Neural cell (in vitro differentiated cells): ENCODE data around the gene DHRS12. TPM values are rescaled to one million over a fixed set of nuclear protein-coding genes. Genes with fewer than 3 reads are reported as not detected.

Source experiments
- H2AFZ ChIP-seq: fragments of 200-600, 300-800 bp; sonication (generic), shearing (Covaris generic); 2 replicates; pipeline ENCODE4 v1.6.0; 2014; ENCODE audit warnings: low read depth, mild to moderate bottlenecking, antibody characterized with exemption, low read length, moderate library complexity
- H3F3A ChIP-seq: fragments of 200-600 bp; shearing (Covaris generic); 2 replicates; pipeline ENCODE4 v1.6.1; 2016; ENCODE audit warnings: mild to moderate bottlenecking, moderate library complexity, mixed read lengths, antibody characterized with exemption, low read length; ENCODE audit not compliant: insufficient read depth, poor library complexity, severe bottlenecking
- H3K27ac ChIP-seq: fragments of 200-600, 300-800 bp; sonication (generic), shearing (Covaris generic); 2 replicates; pipeline ENCODE4 v1.5.1; 2014; ENCODE audit warnings: mild to moderate bottlenecking, low read length, moderate library complexity
- H3K27me3 ChIP-seq: fragments of 300-800, 200-600 bp; sonication (generic), shearing (Covaris generic); 2 replicates; pipeline ENCODE4 v1.6.0; 2014; ENCODE audit warnings: mild to moderate bottlenecking, low read depth, low read length, moderate library complexity; ENCODE audit not compliant: insufficient read depth
- H3K36me3 ChIP-seq: fragments of 300-800, 200-600 bp; sonication (generic), shearing (Covaris generic); 2 replicates; pipeline ENCODE4 v1.5.1; 2014; ENCODE audit warnings: mild to moderate bottlenecking, antibody characterized with exemption, low read length, moderate library complexity; ENCODE audit not compliant: insufficient read depth
- H3K4me2 ChIP-seq: fragments of 300-800, 200-600 bp; sonication (generic), shearing (Covaris generic); 2 replicates; pipeline ENCODE4 v1.6.0; 2014; ENCODE audit warnings: mild to moderate bottlenecking, low read length
- H3K4me3 ChIP-seq: fragments of 300-800, 200-600 bp; sonication (generic), shearing (Covaris generic); 2 replicates; pipeline ENCODE4 v1.5.1; 2014; ENCODE audit warnings: mild to moderate bottlenecking, low read length, moderate library complexity
- H3K79me2 ChIP-seq: fragments of 200-600 bp; shearing (Covaris generic); replicated peaks from 2 replicates; pipeline ENCODE4 v1.6.0; 2014; ENCODE audit warnings: mild to moderate bottlenecking, low read length, moderate library complexity; ENCODE audit not compliant: insufficient read depth
- H3K9ac ChIP-seq: fragments of 300-800, 200-600 bp; sonication (generic), shearing (Covaris generic); 2 replicates; pipeline ENCODE4 v1.6.1; 2016; ENCODE audit warnings: mild to moderate bottlenecking, low read length, mixed read lengths
- H3K9me2 ChIP-seq: fragments of 200-600 bp; shearing (Covaris generic); 2 replicates; pipeline ENCODE4 v1.6.1; 2016; ENCODE audit warnings: mild to moderate bottlenecking, low read length, mixed read lengths; ENCODE audit not compliant: insufficient read depth
- H3K9me3 ChIP-seq: fragments of 200-600, 300-800 bp; sonication (generic), shearing (Covaris generic); 2 replicates; pipeline ENCODE4 v1.6.1; 2016; ENCODE audit warnings: mild to moderate bottlenecking, mixed run types, low read length, moderate library complexity, mixed read lengths
- H4K20me1 ChIP-seq: fragments of 200-600 bp; shearing (Covaris generic); 2 replicates; pipeline ENCODE4 v1.6.1; 2016; ENCODE audit warnings: mild to moderate bottlenecking, mixed run types; ENCODE audit not compliant: insufficient read depth
- EP300 ChIP-seq: fragments of 450-650 bp; conservative IDR thresholded peaks from 2 replicates; pipeline ENCODE4 v1.6.1; 2014; ENCODE audit warnings: antibody characterized with exemption, mild to moderate bottlenecking, moderate library complexity; ENCODE audit not compliant: poor library complexity, severe bottlenecking
- EZH2 ChIP-seq: fragments of 200-600, 300-800 bp; shearing (Covaris generic), sonication (generic); IDR thresholded peaks from 2 replicates; pipeline ENCODE4 v1.6.1; 2014; ENCODE audit warnings: antibody characterized with exemption, low read length, borderline replicate concordance, mild to moderate bottlenecking; ENCODE audit not compliant: insufficient read depth, poor library complexity, severe bottlenecking
- MXI1 ChIP-seq: fragments of 450-650 bp; conservative IDR thresholded peaks from 2 replicates; pipeline ENCODE4 v1.6.1; 2014; ENCODE audit warnings: antibody characterized with exemption, mild to moderate bottlenecking; ENCODE audit not compliant: poor library complexity, severe bottlenecking
- POLR2AphosphoS5 ChIP-seq: IDR thresholded peaks from 2 replicates; pipeline ENCODE4 v1.6.1; 2012
- RAD21 ChIP-seq: fragments of 450-650 bp; conservative IDR thresholded peaks from 2 replicates; pipeline ENCODE4 v1.6.1; 2014; ENCODE audit warnings: antibody characterized with exemption, mild to moderate bottlenecking, moderate library complexity
- SMC3 ChIP-seq: fragments of 450-650 bp; conservative IDR thresholded peaks from 2 replicates; pipeline ENCODE4 v1.6.1; 2014; ENCODE audit warnings: antibody characterized with exemption, mild to moderate bottlenecking, moderate library complexity; ENCODE audit not compliant: poor library complexity
- TAF1 ChIP-seq: IDR thresholded peaks from 2 replicates; pipeline ENCODE4 v1.6.1; 2012; ENCODE audit warnings: low read depth
- polyA plus RNA-seq: library from polyadenylated mRNA; depleted of rRNA; stranded (reverse); fragments of >200 nt; gene quantifications from 2 replicates; pipeline ENCODE4 v1.2.3, GENCODE V29; 2014
- TF ChIP-seq, protein P1 (sequence below): fragments of 450-650 bp; IDR thresholded peaks from 2 replicates; pipeline ENCODE4 v1.5.1; 2014; ENCODE audit warnings: antibody characterized with exemption, mild to moderate bottlenecking, moderate library complexity; ENCODE audit not compliant: poor library complexity, severe bottlenecking
- TF ChIP-seq, protein P2 (sequence below): IDR thresholded peaks from 2 replicates; pipeline ENCODE4 v1.6.1; 2012; ENCODE audit warnings: borderline replicate concordance

Gene DHRS12
- polyA plus RNA-seq, 1 donor from 2014 or later: 4.4 TPM

DNA sequence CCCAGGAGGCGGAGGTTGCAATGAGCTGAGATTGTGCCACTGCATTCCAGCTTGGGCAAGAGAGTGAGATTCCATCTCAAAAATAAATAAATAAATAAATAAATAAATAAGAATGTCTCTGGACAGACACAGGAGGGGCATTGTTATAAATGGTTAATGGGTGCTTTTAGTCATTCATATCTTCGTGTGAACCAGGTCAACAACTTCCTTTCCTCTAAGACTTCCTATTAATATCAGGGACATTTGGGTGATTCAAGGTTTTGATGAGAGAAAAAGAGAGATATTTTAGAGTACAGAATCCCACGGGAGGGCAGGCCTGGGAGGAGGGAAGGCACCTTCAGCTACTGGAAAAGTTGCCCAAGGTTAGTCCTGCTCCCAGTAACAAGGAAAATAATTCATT is 23.9 kb downstream of the DHRS12 start:
- no peaks in the 10 kb centered on the region for H3K36me3 ChIP-seq
- H3K9me2 ChIP-seq: no peaks in the 10 kb centered on the region
- no peak overlapping the region for H2AFZ ChIP-seq
- no peak overlapping the region for H3K9ac ChIP-seq
- H3K4me2 ChIP-seq: no peak overlapping the region
- no peak overlapping the region for H3K4me3 ChIP-seq
- H3K9me3 ChIP-seq: no peaks in the 10 kb centered on the region
- TF ChIP-seq POLR2AphosphoS5 (no peak), TAF1 (no peak), EZH2 (no peak), SMC3 (no peak), RAD21 (no peak)
- TF ChIP-seq, protein P1, sequence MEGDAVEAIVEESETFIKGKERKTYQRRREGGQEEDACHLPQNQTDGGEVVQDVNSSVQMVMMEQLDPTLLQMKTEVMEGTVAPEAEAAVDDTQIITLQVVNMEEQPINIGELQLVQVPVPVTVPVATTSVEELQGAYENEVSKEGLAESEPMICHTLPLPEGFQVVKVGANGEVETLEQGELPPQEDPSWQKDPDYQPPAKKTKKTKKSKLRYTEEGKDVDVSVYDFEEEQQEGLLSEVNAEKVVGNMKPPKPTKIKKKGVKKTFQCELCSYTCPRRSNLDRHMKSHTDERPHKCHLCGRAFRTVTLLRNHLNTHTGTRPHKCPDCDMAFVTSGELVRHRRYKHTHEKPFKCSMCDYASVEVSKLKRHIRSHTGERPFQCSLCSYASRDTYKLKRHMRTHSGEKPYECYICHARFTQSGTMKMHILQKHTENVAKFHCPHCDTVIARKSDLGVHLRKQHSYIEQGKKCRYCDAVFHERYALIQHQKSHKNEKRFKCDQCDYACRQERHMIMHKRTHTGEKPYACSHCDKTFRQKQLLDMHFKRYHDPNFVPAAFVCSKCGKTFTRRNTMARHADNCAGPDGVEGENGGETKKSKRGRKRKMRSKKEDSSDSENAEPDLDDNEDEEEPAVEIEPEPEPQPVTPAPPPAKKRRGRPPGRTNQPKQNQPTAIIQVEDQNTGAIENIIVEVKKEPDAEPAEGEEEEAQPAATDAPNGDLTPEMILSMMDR: no peak
- H4K20me1 ChIP-seq: no peaks in the 10 kb centered on the region
- H3F3A ChIP-seq: no peaks in the 10 kb centered on the region
- H3K79me2 ChIP-seq: no peaks in the 10 kb centered on the region
- no peaks in the 10 kb centered on the region for H3K27me3 ChIP-seq
- H3K27ac ChIP-seq: no peak overlapping the region

DNA sequence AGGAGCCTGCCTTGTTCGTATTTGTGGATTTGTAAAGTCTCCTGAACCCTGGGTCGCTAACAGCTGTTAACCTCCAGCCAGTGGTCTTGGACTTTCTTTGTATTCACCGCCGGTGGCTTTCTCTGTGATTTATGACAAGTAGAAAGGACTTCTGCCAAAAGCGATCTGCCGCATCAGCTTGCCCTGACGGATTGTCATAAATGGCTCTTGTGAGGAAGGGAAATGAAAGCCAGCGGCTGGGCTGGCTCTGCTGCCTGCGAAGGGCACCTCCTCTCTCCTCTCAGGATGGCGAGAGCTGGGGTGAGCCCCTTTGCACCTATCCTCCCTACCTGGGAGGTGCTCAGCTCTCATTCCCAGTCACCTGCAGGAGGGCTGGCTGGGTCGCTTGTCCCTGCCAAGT is 25.6 kb downstream of the DHRS12 start:
- Histone ChIP-seq H3K36me3 (no peaks in the 10 kb centered on the region), H3K4me3 (no peak overlapping the region), H2AFZ (no peak overlapping the region), H3K27me3 (no peaks in the 10 kb centered on the region), H3K9ac (no peak overlapping the region), H3K79me2 (no peaks in the 10 kb centered on the region), H3K9me3 (no peaks in the 10 kb centered on the region), H3K9me2 (no peaks in the 10 kb centered on the region), H3K27ac (no peak overlapping the region), H4K20me1 (no peaks in the 10 kb centered on the region), H3K4me2 (no peak overlapping the region), H3F3A (no peaks in the 10 kb centered on the region)
- TF ChIP-seq, protein P1: no peak
- TF ChIP-seq RAD21: no peak

DNA sequence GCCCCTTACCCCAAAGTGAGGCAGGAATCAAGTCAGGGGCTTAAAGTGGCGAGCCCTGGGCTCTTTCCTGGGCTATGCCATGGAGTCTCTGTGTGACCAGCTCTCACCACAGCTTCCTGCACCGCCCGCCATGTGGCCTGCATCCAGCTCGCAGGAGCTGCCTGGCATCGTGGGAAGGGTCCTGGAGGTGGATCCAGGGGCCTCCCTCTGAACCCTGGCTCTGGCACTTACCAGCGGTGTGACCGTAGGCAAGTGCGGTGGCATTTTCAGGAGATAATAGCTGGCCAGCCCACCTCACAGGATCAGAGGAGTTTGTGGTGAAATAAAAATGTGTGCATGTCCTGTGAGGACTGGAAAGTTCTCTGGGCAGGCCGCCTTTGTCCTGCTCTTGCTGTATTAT is 26.0 kb downstream of the DHRS12 start:
- H2AFZ ChIP-seq: no peak overlapping the region
- no peaks in the 10 kb centered on the region for H3K79me2 ChIP-seq
- no peaks in the 10 kb centered on the region for H3F3A ChIP-seq
- no peaks in the 10 kb centered on the region for H3K9me2 ChIP-seq
- H3K9me3 ChIP-seq: no peaks in the 10 kb centered on the region
- H3K27ac ChIP-seq: no peak overlapping the region
- no peak overlapping the region for H3K4me2 ChIP-seq
- H3K27me3 ChIP-seq: no peaks in the 10 kb centered on the region
- H3K9ac ChIP-seq: no peak overlapping the region
- no peak for TF ChIP-seq EP300
- no peak for TF ChIP-seq RAD21
- no peak for TF ChIP-seq EZH2
- TF ChIP-seq SMC3: no peak
- TF ChIP-seq, protein P2, sequence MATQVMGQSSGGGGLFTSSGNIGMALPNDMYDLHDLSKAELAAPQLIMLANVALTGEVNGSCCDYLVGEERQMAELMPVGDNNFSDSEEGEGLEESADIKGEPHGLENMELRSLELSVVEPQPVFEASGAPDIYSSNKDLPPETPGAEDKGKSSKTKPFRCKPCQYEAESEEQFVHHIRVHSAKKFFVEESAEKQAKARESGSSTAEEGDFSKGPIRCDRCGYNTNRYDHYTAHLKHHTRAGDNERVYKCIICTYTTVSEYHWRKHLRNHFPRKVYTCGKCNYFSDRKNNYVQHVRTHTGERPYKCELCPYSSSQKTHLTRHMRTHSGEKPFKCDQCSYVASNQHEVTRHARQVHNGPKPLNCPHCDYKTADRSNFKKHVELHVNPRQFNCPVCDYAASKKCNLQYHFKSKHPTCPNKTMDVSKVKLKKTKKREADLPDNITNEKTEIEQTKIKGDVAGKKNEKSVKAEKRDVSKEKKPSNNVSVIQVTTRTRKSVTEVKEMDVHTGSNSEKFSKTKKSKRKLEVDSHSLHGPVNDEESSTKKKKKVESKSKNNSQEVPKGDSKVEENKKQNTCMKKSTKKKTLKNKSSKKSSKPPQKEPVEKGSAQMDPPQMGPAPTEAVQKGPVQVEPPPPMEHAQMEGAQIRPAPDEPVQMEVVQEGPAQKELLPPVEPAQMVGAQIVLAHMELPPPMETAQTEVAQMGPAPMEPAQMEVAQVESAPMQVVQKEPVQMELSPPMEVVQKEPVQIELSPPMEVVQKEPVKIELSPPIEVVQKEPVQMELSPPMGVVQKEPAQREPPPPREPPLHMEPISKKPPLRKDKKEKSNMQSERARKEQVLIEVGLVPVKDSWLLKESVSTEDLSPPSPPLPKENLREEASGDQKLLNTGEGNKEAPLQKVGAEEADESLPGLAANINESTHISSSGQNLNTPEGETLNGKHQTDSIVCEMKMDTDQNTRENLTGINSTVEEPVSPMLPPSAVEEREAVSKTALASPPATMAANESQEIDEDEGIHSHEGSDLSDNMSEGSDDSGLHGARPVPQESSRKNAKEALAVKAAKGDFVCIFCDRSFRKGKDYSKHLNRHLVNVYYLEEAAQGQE: no peak
- no peak for TF ChIP-seq POLR2AphosphoS5
- TF ChIP-seq, protein P1: no peak
- no peak for TF ChIP-seq MXI1
- TF ChIP-seq TAF1: no peak
- H4K20me1 ChIP-seq: no peaks in the 10 kb centered on the region
- no peak overlapping the region for H3K4me3 ChIP-seq
- no peaks in the 10 kb centered on the region for H3K36me3 ChIP-seq
